Measurements from ENCODE around the gene UBE2B. TPM values are rescaled to one million over a fixed set of nuclear protein-coding genes. Genes with fewer than 3 reads are reported as not detected.

Gene UBE2B
- total RNA-seq, 1 donor from 2014 or later, result 63.0 TPM

GRCh38 chr5:134411228-134411545 is 39.8 kb downstream of the UBE2B start:
- peaks cover 3% of the 10 kb centered on the region for H3K36me3 Mint-ChIP-seq (ENCODE audit: low read depth, unreplicated experiment)

DNA sequence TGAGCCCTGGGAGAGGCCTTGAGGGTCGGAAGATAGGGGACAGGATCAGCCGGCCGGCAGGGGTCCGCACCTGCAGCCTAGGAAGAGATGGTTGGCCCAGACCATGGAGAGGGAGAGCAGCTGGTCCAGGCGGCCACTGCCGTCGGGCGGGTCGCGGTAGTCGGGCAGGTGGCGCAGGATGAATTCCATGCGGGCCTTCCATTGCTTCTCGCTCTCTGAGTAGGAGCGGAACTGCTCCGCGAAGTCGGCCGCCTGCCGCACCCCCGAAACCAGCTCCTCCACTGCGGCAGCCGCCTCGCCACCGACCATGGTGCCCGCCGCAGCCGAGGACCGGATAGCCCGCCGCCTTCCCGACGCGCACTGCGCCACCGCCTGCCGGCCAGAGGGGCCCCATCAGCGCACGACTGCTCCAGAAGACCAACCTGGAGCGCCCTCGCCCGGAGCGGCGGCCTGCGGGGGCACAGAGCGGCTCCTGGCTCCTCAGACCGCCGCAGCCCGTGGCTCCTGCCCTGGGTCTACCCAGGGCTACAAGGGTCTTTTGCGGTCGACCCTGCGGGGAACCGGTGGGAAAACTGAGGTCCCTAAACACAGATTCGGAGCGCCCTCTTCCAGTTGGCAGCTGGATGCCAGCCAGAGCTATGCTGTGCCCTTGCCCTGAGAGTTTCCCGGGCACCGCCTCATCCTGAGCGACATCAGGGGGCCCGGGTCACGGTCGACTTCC is 40.3 kb downstream of the UBE2B start, which contains the start of gene CDKN2AIPNL:
Gene CDKN2AIPNL, minus strand, starts transcription at position 336 of the 721 bp plus-strand sequence. Its CDS starts 27 bp downstream, at position 309.
- H3K36me3 Mint-ChIP-seq (ENCODE audit: low read depth, unreplicated experiment), result peaks cover 3% of the 10 kb centered on the region
- H3K27me3 Mint-ChIP-seq (ENCODE audit: unreplicated experiment), result peaks cover 2% of the 10 kb centered on the region
- no peaks in the 10 kb centered on the region for H3K9me3 Mint-ChIP-seq (ENCODE audit: unreplicated experiment)
- DNase-seq (ENCODE audit: low spot score), result peak; percentile 94
- peak; percentile 24 for TF ChIP-seq CTCF (IDR thresholded peaks at IDR 0.05; ENCODE audit: unreplicated experiment)
- H3K4me1 Mint-ChIP-seq (ENCODE audit: unreplicated experiment), result peaks cover 4% of the 10 kb centered on the region
- H3K4me3 Mint-ChIP-seq (ENCODE audit: unreplicated experiment), result peak within 1 kb of the TSS; percentile 99
- peak within 1 kb of the TSS; percentile 74 for H3K27ac Mint-ChIP-seq (ENCODE audit: unreplicated experiment)

More at GRCh38 chr5:134411228-134411545, 39.8 kb downstream of the UBE2B start:
- TF ChIP-seq CTCF (IDR thresholded peaks at IDR 0.05; ENCODE audit: unreplicated experiment), result no peak
- H3K27me3 Mint-ChIP-seq (ENCODE audit: unreplicated experiment), result peaks cover 2% of the 10 kb centered on the region
- H3K4me3 Mint-ChIP-seq (ENCODE audit: unreplicated experiment), result peak overlapping the region; percentile 99
- DNase-seq (ENCODE audit: low spot score), result no peak
- H3K9me3 Mint-ChIP-seq (ENCODE audit: unreplicated experiment), result no peaks in the 10 kb centered on the region
- peak overlapping the region; percentile 74 for H3K27ac Mint-ChIP-seq (ENCODE audit: unreplicated experiment)
- peaks cover 4% of the 10 kb centered on the region for H3K4me1 Mint-ChIP-seq (ENCODE audit: unreplicated experiment)

GRCh38 chr5:134413046-134413445 is 41.7 kb downstream of the UBE2B start:
- H3K4me1 Mint-ChIP-seq (ENCODE audit: unreplicated experiment), result peaks cover 4% of the 10 kb centered on the region
- no peaks in the 10 kb centered on the region for H3K36me3 Mint-ChIP-seq (ENCODE audit: low read depth, unreplicated experiment)
- H3K4me3 Mint-ChIP-seq (ENCODE audit: unreplicated experiment), result no peak overlapping the region
- H3K27me3 Mint-ChIP-seq (ENCODE audit: unreplicated experiment), result peaks cover 2% of the 10 kb centered on the region
- H3K27ac Mint-ChIP-seq (ENCODE audit: unreplicated experiment), result no peak overlapping the region
- no peak for DNase-seq (ENCODE audit: low spot score)
- no peak for TF ChIP-seq CTCF (IDR thresholded peaks at IDR 0.05; ENCODE audit: unreplicated experiment)
- H3K9me3 Mint-ChIP-seq (ENCODE audit: unreplicated experiment), result no peaks in the 10 kb centered on the region

GRCh38 chr5:134417707-134418106 is 46.3 kb downstream of the UBE2B start:
- no peaks in the 10 kb centered on the region for H3K36me3 Mint-ChIP-seq (ENCODE audit: low read depth, unreplicated experiment)
- no peaks in the 10 kb centered on the region for H3K4me1 Mint-ChIP-seq (ENCODE audit: unreplicated experiment)
- H3K4me3 Mint-ChIP-seq (ENCODE audit: unreplicated experiment), result no peak overlapping the region
- no peaks in the 10 kb centered on the region for H3K27me3 Mint-ChIP-seq (ENCODE audit: unreplicated experiment)
- TF ChIP-seq CTCF (IDR thresholded peaks at IDR 0.05; ENCODE audit: unreplicated experiment), result no peak
- DNase-seq (ENCODE audit: low spot score), result no peak
- no peak overlapping the region for H3K27ac Mint-ChIP-seq (ENCODE audit: unreplicated experiment)
- H3K9me3 Mint-ChIP-seq (ENCODE audit: unreplicated experiment), result no peaks in the 10 kb centered on the region

DNA sequence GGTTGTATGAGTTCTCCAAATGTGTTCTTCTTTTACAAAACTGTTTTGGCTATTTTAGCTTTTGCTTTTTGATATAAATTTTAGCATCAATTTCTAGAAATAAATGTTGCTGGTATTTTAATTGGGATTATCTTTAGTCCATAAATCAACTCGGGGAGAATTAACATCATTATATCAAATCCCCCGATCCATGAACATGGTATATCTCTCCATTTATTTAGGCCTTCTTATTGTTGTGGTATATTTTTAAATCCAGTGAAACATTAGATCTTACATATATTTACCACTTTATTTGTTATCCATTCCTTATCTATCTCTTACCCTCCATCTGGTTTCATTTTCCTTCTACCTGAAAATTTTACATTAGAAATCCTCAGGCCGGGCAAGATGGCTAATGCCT is 47.6 kb downstream of the UBE2B start:
- no peak overlapping the region for H3K27ac Mint-ChIP-seq (ENCODE audit: unreplicated experiment)
- TF ChIP-seq CTCF (IDR thresholded peaks at IDR 0.05; ENCODE audit: unreplicated experiment), result no peak
- H3K27me3 Mint-ChIP-seq (ENCODE audit: unreplicated experiment), result peaks cover 2% of the 10 kb centered on the region
- no peak for DNase-seq (ENCODE audit: low spot score)
- no peaks in the 10 kb centered on the region for H3K9me3 Mint-ChIP-seq (ENCODE audit: unreplicated experiment)
- H3K4me3 Mint-ChIP-seq (ENCODE audit: unreplicated experiment), result no peak overlapping the region
- no peaks in the 10 kb centered on the region for H3K36me3 Mint-ChIP-seq (ENCODE audit: low read depth, unreplicated experiment)
- H3K4me1 Mint-ChIP-seq (ENCODE audit: unreplicated experiment), result no peaks in the 10 kb centered on the region

Data from endothelial cell (in vitro differentiated cells).